ENCODE data around the gene FHIT.

Gene FHIT

DNA sequence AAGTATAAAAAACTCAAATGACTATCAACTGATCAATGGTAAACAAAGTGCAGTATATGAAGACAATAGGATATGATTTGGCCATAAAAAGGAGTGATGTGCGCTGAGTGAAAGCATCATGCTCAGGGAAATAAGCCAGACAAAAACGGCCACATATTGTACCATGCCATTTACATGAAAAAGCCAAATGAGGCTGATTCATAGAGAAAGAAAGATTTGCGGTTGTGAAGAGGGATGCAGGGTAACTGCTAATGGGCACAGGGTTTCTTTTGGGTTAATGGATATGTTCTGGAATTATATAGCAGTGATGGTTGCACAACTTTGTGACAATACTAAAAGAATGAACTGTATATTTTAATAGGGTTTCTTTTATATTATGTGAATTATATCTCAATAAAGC is 1324.2 kb downstream of the FHIT start:
- no peak for DNase-seq (ENCODE audit: extremely low read depth in 1 of 2, low read depth in 1 of 2)

DNA sequence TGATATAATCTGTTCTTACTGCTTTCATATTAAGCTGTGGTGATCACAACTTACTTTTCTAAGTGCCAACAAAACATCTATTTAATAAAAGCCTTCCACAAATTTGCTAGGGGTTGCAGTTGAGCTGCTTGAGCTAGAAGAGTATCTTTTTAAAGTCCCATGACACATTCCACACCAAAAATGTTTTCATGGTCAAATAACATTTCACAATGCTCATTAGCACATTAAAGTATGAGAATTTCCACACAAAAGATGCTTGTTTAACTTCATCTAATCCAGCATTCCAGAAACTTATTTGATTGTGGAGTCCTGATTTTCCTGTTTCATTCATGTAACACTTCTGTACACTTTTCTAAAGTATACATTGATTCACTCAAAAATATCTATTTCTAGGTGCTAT is 1325.3 kb downstream of the FHIT start:
- DNase-seq (ENCODE audit: extremely low read depth in 1 of 2, low read depth in 1 of 2), result no peak

GRCh38 chr3:59922192-59922591 is 1329.1 kb downstream of the FHIT start:
- DNase-seq (ENCODE audit: extremely low read depth in 1 of 2, low read depth in 1 of 2), result no peak

- no peak for DNase-seq (ENCODE audit: extremely low read depth in 1 of 2, low read depth in 1 of 2)
Measured at GRCh38 chr3:59920822-59921221, 1330.4 kb downstream of the FHIT start.

GRCh38 chr3:59919586-59919985 is 1331.7 kb downstream of the FHIT start:
- no peak for DNase-seq (ENCODE audit: extremely low read depth in 1 of 2, low read depth in 1 of 2)

GRCh38 chr3:59914251-59914650 is 1337.0 kb downstream of the FHIT start:
- DNase-seq (ENCODE audit: extremely low read depth in 1 of 2, low read depth in 1 of 2), result no peak

- no peak for DNase-seq (ENCODE audit: extremely low read depth in 1 of 2, low read depth in 1 of 2)
Measured at GRCh38 chr3:59913645-59914044, 1337.6 kb downstream of the FHIT start.

DNA sequence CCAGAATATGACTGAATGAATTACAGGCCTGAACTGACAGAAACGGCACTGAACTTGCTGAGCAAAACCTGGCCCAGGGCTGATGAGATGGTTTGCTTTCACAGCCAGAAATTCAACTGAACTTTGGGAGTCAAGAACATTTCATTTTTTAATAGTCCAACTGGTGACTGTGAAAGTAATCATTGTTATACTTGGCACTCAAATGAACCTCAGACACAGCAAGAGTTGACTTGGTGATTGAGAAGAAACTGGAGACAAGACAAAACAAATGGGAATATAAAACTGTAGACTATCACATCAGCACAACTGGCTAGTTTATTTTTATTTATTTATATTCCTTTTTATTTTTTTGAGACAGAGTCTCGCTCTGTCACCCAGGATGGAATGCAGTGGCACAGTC is 1342.6 kb downstream of the FHIT start:
- no peak for DNase-seq (ENCODE audit: extremely low read depth in 1 of 2, low read depth in 1 of 2)

DNA sequence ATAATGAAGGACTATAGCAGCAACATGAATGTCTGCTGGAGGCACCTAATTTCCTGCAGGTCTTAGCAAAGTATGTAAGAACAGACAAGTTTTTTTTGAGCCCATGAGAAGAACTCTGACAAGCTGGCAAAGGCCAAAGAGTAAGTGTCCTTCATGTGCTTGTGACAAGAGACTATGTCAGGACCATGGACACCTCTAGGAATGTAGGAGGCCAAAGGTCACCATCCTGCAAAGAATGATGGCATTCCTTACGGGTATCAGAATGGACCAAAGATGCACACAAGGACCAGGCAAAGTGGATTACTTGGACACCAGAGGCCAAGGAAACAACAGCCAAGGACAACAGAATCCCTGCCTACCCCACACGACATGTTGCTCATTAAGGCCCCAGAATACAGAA is 1343.0 kb downstream of the FHIT start:
- no peak for DNase-seq (ENCODE audit: extremely low read depth in 1 of 2, low read depth in 1 of 2)

DNA sequence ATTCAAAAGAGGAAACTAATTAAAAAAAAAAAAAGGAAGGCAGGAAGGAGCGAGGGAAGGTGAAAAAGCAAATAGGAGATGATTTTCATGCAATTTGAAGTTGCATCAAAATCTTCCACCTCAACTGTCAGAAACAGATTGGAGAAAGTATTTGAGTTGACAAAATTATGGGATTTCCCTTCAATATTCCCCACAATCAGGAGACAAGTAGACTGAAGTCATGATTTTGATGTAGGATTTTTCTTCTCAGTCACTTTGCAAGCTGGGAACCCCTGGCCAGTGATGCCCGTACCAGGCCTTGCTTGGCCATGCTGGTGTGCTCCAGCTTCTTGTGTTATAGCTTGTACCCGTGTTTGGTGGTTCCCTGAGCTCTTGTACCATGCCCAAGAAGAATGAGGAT is 1347.0 kb downstream of the FHIT start:
- DNase-seq (ENCODE audit: extremely low read depth in 1 of 2, low read depth in 1 of 2), result no peak

DNA sequence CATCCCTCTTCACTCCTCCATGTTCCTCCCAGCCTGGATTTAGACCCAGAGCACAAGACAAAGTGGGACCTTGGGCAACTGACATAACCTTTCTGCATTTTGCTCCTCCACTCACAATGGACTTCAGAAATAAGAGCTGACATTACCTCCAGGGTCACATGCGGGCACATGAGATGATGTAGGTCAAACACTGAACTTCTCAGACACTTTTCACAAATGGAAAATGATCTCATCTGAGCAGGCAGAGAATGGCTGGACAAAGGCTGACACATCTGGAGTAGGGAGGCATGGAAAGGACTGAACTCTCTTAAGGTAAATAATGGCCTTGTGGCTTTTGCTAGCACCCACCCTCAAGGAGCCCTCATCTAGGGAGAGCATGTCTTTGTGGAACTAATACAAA is 1352.2 kb downstream of the FHIT start:
- DNase-seq (ENCODE audit: extremely low read depth in 1 of 2, low read depth in 1 of 2), result no peak

- DNase-seq (ENCODE audit: extremely low read depth in 1 of 2, low read depth in 1 of 2), result no peak
Measured at GRCh38 chr3:59895972-59896371, 1355.3 kb downstream of the FHIT start.

GRCh38 chr3:59894425-59895121 is 1356.7 kb downstream of the FHIT start:
- no peak for DNase-seq (ENCODE audit: extremely low read depth in 1 of 2, low read depth in 1 of 2)

GRCh38 chr3:59890639-59891038 is 1360.6 kb downstream of the FHIT start:
- DNase-seq (ENCODE audit: extremely low read depth in 1 of 2, low read depth in 1 of 2), result no peak

DNA sequence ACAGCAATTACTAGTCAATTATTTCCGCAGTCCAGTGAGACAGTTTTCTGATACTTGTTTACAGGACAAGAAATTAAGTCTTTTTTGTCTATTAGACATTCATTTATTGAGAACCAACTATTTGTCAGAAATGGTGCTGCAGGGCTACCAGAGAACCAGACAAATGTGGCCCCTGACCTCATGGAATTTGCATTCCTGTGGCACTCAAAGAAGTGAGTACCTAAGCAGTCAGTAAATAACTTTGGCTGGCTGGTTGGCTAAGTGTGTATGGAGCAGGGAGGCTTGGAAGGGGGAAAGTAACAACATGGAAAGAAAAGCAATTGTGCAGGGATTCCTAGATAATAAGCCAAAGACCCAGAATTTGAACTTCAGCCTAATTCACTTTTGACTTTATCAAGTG is 1364.5 kb downstream of the FHIT start:
- no peak for DNase-seq (ENCODE audit: extremely low read depth in 1 of 2, low read depth in 1 of 2)

DNA sequence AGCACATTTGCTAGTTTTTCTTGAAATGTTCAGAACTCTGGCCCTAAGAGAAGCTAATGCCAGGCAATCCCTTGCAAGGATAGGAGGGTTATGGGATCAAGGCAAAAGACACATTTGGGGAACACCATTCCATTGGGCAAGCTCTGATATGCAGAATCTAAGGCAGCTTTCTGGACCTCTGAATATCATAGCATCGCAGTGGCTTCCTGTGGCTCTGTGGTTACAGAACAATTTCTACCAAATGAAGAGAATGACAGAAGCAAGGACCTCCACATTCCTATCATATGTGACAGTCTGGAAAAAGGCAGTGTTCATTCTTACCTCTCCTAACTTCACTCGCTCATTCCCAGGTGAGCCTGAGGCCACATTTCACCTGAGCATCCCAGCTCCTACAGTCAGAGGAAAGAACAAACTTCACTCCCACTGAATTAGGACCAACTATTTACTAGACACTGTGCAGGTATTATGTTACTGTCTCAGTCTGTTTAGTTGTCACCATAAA is 1365.3 kb downstream of the FHIT start:
- no peak for DNase-seq (ENCODE audit: extremely low read depth in 1 of 2, low read depth in 1 of 2)

GRCh38 chr3:59885101-59885500 is 1366.2 kb downstream of the FHIT start:
- no peak for DNase-seq (ENCODE audit: extremely low read depth in 1 of 2, low read depth in 1 of 2)

GRCh38 chr3:59884409-59884808 is 1366.8 kb downstream of the FHIT start:
- DNase-seq (ENCODE audit: extremely low read depth in 1 of 2, low read depth in 1 of 2), result no peak

GRCh38 chr3:59882746-59883145 is 1368.5 kb downstream of the FHIT start:
- no peak for DNase-seq (ENCODE audit: extremely low read depth in 1 of 2, low read depth in 1 of 2)

DNA sequence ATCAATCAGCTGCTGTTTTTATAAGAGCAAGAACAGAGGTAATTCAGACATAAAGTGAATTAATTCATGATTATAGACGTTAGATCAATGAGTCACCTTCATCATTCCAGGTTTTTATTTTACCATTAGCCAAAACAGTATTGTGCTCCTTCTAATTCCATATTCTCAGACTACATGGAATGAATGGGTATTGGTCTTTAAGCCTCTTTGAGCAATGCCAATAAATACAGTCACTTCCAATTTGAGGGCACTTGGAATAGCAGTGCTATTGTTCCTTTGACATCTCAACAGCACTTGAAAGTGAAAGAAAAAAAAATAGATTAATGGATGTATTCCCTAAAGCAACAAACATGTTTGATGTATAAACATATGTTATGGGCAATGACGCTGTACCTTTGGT is 1370.5 kb downstream of the FHIT start:
- DNase-seq (ENCODE audit: extremely low read depth in 1 of 2, low read depth in 1 of 2), result no peak

GRCh38 chr3:59879031-59879581 is 1372.1 kb downstream of the FHIT start:
- DNase-seq (ENCODE audit: extremely low read depth in 1 of 2, low read depth in 1 of 2), result no peak

DNA sequence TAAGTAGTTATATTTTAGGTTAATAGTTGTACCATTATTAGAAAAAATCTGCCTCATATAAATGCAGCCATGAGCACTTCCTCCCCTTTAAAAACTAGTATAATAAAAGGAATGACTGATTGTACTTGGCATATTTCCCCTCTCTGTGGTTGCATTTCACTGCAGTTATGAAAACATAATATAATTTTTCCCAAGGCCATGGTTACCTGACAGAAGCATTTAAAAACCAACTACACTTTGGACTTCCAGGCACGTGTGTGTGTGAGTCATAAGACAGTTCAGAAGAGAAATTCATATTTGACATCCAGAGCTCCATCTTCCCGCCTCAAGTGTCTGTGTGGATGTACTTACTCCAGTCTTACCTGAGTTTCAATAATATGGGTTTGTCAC is 1373.2 kb downstream of the FHIT start:
- DNase-seq (ENCODE audit: extremely low read depth in 1 of 2, low read depth in 1 of 2), result no peak

Data from stimulated activated CD8-positive, alpha-beta memory T cell treated with anti-CD3 and anti-CD28 coated beads, Interleukin-7, amount 100 ng/mL, for 48 hours (primary cell).